HG03103 (cell line): ENCODE results near the gene KCND2.
"Not testable (repeated sequence)": the region's sequence is repeated elsewhere in the genome, so short reads cannot be mapped to it uniquely, and the experiment has no call there.

Experiments used
- ATAC-seq: cut with Tn5 transposase; IDR thresholded peaks from one replicate; pipeline ENCODE4 v1.9.1; 2021; ENCODE audit warnings: low read depth; ENCODE audit not compliant: unreplicated experiment

Gene KCND2

DNA sequence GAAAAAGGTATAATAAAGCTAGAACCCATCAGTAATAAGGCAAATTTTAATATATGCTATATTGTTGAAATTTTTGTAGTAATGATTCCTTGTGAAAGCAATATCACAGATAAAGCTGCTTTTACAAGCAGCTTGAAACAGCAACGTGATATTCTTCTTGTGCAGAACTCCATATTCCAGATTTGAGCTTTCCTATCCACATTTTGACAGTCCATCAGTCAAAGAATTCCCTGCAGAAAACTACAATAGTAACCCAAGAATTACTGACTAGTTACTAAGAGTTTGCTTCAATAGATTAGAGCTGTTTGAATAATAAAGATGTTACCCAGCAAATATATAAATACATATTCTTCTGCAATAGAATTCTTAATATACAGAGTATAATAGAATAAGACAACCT, 291.2 kb downstream of the KCND2 start:
- no peak for ATAC-seq

GRCh38 chr7:120567204-120567603, 294.2 kb downstream of the KCND2 start:
- ATAC-seq, result no peak

DNA sequence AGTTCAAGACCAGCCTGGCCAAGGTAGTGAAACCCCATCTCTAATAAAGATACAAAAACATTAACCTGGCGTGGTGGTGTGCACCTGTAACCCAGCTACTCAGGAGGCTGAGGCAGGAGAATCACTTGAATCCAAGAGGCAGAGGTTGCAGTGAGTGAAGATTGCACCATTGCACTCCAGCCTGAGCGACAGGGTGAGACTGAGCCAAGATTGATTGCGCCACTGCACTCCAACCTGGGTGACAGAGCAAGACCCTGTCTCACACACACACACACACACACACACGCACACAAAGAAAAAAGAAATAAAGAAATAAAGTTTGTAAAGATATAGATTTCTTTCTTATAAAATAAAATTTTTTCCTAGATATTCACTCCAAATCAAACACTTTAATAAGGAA, 305.7 kb downstream of the KCND2 start:
- not testable (repeated sequence) for ATAC-seq

DNA sequence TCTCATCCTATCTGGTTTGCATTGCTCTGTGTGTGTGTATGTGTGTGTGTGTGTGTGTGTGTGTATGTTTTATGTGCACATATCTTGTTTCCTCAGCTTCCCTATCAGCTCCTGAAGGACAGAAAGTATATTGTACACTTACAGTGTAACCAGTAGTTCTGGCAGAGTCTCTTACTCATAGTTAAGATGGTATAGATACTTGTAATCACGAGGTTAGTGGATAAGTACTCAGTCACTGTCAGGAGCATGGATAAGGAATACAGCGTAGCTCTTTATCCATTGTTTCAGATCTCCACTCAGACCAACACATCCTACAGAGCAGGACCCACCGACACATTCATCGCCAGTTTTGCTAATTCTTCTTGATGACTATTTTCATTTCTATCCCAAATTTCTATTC, 309.9 kb downstream of the KCND2 start:
- ATAC-seq, result no peak

DNA sequence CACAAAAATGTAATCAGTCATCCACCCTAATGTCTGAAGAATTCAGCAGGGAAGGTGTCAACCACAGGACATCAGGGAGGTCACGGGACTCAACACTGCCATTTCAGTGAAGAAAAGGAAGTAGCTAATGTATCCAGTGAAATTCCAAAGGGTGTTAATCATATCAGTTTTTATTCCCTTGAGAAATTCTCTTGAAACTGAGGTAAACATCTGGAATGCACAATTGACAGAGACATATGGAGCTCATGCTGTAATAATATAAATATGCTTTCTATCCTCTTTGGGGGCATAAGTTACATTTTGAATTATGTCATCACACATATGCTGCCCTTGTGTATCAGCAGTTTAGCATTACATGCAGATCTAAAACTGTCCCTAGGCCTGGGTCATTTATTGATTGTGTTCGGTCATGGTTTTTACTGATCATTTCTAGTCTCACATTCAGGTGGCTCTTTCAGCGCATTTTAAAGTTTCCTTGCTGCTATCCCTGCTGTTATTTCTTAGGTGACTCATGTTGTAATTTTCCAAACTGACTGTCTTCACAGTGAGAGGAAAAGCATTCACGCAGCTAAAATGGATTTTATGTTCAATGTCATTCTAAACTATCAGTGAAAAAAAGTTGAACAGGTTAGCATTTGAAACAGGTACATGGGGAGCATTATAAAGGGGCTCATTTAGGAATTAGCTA, 311.1 kb downstream of the KCND2 start:
- no peak for ATAC-seq

DNA sequence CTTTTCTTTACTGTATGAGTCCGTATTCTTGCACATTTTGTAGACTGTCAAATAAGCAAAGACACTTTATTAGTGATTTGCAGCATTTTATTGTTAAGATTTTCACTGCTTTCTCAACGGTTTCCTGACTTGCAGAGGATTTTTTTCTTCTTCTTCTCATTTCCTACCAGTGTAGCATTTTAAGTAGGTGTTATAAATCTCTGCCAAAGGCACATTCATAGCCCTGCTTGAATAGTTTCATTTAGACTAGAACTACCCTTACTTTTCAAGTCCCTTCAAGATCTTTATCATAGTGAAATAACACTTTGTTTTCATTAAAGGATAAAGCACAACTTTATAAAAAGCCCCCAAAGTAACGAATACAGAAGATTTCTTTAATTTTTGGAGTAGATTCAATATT, 313.6 kb downstream of the KCND2 start:
- ATAC-seq, result no peak

DNA sequence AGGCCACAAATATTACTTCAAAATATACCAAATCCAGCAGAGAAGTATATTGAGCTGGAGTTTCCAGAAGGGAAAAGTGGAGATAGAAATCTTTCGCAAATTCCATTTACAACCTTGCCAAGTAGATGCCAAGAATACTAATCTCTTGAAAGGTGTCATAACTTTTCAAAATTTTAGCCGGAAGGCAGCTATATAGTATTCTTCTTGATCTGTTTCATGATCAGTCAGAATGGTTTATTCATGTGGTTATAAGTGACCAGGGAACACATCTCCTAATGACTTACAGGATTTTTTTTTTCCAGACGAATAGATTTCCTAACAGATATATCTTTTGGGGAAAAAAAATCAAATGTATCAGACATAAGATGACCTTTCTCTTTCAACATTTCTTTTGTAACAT, 314.3 kb downstream of the KCND2 start:
- no peak for ATAC-seq

DNA sequence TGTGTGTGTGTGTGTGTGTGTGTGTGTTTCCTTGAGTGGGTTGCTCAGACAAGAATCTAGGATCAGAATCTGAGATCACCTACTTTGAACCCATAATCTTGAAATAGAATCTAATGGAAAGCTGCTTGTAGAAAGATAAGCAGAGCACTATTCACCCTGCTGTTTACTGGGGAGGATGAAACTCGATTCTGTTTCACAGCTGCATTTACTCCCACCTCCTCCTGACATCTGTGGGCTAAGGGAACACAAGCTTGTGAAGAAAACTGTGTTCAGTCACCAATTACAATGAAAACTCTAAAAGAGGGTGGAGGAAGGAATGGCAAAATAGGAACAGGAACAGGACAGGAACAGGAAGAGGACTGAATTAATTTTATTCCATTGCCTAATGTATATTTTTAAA, 315.4 kb downstream of the KCND2 start:
- ATAC-seq, result no peak

DNA sequence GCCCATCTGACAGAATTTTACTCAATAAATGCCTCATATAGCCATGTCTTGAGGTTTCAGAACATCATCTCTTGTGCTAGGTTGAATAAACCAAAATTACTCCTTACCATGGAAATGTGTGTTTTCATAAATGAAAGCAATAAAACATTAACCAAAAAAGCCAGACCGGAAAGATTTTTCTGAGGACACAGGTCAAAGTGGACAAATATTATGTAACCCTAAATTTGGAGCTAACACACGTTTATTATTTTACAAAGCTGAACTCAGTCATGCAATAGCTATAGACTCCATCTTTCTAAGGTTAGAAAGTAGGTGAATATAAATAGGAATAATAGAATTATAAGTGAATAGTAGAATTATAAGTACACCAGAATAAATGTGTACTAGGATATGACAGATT, 315.9 kb downstream of the KCND2 start:
- ATAC-seq, result no peak

GRCh38 chr7:120600607-120601006, 327.6 kb downstream of the KCND2 start:
- no peak for ATAC-seq

GRCh38 chr7:120603366-120603765, 330.4 kb downstream of the KCND2 start:
- no peak for ATAC-seq

DNA sequence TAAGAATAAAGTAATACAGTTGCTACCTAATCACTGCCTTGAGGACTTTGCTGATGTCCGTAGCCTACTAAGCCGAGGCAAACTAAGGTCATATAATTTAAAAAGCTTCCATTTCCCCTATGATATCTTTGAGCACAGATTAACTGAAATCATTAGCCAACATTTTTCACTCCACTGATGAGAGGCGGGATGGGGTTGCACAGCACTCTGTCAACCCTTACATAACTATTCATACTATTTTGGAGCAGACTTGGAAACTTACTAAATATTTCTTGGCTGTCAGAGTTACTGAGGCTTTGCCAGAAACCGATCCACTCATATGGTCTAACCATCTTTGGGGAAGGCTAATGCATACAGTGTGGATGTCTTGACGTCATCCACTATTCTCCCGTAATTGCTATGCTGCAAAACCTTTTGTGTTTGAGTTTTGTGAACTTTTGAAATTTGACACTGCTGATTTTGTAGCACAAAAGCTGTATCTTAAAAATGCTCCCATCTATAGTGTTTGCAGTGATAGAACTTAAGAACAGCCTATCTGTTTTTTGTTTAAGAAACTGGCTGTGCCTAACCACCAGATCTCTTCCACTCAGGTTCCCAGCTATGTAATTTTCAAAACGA, 336.3 kb downstream of the KCND2 start:
- no peak for ATAC-seq

GRCh38 chr7:120611975-120612374, 339.0 kb downstream of the KCND2 start:
- no peak for ATAC-seq

GRCh38 chr7:120615703-120616102, 342.7 kb downstream of the KCND2 start:
- no peak for ATAC-seq

- no peak for ATAC-seq
Measured at GRCh38 chr7:120617275-120617674, 344.3 kb downstream of the KCND2 start.

DNA sequence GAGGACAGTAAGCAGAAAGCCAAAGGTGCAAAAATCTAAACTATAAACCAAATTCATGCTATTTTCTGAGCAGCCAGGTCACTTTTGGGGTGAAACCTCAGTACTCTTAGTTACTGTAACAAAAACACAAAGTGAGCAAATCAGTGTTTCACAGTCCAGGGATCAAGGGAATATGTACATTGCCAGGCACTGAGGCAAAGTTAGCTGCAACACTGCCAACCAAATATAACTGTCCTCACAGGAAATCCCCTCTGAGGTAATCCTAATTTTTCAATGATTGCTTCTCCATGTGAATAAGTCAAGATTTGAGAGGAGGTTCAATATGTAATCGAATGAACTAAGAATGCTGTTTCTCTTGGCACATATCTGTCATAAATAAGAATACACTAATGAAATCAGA, 355.3 kb downstream of the KCND2 start:
- no peak for ATAC-seq

- ATAC-seq, result no peak
Measured at GRCh38 chr7:120639884-120640283, 366.9 kb downstream of the KCND2 start.

- ATAC-seq, result no peak
Measured at GRCh38 chr7:120645966-120646365, 373.0 kb downstream of the KCND2 start.

GRCh38 chr7:120654241-120654640, 381.3 kb downstream of the KCND2 start:
- no peak for ATAC-seq

DNA sequence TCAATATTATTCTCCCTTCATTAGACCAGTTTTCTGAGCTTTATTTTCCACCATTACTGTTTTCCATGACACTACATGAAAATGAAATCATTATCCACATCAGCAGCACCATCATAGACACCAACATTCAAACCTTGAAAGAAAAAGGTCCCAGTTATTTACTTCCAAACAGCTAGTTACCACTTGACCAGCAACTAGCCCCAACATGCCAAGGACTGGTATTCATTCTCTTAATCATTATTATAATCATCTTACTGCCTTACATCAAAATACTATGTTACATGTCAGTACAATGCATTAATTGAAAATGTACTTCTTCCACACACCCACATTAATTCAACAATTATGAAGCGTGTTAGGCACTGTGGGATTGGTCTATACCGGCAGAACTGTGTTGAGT, 385.5 kb downstream of the KCND2 start:
- no peak for ATAC-seq

DNA sequence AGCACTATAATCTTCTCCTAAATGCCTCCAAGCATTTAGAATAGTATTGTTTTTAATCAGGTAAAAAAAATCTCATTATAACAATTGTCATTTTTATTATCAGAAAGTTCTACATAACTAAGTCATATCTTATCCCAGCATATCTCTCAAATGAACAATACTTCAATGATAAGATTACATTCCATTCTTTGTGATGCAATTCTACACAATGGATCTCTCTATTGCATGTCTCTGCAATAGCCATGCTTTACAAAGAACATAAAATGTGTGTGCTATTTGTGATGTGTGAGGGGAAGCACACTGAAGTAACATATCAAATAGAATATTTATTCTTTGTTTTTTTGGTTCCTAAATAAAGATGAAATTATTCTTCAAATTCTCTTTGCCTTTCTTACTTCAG, 389.3 kb downstream of the KCND2 start:
- ATAC-seq, result no peak

- ATAC-seq, result no peak
Measured at GRCh38 chr7:120665068-120665467, 392.1 kb downstream of the KCND2 start.

- no peak for ATAC-seq
Measured at GRCh38 chr7:120675076-120675475, 402.1 kb downstream of the KCND2 start.
